ENCODE data around the gene C3orf22.
A peak's percentile ranks its signal among the peaks of the same experiment; 100 is the strongest.

The C3orf22 gene

GRCh38 chr3:126556637-126557414, 1.9 kb downstream of the C3orf22 start:
- no peak for DNase-seq (ENCODE audit: low spot score)

DNA sequence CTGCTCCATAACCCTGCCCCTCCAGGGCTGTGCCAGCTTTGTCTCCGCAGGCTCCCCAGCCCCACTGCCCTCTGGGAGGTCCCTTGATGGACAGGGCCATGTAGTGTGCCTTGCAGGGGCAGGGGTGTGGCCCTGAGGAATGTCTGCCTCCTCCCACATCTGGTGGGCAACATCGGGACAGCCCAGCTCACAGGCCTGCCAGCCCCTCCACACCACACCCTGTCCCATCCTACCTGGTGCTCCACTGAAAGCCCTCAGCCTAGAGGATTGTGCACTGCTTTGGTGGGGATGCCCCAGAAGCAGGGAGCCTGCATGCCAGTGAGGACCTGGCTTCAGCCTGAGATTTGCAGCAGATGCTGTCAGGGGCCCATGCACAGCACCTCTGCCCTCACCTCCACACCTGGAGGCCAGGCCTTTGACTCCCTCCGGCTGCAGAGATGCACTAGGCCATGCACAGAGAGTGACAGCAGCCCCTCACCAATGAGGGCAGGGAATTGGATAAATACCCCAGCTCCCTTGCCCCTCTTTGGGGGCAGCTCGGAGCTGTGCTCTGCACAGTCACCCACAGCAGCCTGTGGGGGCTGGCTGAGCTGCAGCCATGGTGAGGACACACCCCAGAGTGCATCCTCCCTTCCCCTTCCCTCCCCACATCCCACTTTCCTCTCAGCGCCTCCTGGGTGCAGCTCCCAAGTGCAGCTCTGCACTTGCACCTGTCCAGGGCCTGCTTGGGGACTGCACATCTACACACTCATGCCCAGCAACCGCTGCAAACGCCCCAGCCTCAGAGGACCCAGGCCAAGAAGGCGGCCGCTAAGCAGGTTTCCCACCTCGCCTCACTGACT, 2.7 kb downstream of the C3orf22 start:
- no peak for DNase-seq (ENCODE audit: low spot score)

- no peak for DNase-seq (ENCODE audit: low spot score)
These were observed 3.9 kb downstream of the C3orf22 start for GRCh38 chr3:126554560-126555525.

DNA sequence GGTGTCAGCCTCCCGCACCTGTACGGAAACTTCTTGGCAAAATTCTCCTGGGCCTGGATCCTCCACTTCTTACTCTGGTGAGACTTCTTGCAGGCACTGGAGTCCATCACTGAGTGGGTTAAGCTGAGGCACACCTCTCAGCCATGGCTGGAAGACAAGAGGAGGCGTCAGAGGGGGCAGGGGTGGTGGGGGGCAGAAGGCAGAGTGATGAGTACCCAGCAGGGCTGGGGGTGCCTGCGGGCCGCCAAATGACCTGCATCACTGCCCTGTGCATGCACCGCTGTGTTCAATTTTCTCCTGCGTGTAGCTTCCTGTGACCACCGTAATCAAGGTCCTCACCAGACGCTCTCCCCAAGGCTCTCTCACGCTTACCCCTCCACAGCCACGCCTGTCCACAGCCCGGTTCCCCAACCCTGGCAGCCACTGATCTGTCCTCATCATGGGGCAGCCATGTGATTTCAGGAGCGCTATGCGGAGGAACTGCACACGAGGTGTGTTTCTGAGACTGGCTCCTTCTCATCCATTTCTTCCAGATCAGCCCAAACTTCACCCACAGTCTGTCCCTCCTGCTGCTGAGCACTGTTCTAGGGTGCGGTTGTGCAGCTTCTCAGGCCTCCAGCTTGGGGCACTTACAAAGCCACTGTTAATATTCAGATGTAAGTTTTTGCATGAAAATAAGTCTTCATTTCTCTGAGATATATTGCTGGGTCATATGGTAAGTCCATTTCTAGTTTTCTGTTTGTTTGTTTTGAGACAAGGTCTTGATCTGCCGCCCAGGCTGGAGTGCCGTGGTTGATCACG, 5.2 kb downstream of the C3orf22 start:
- DNase-seq (ENCODE audit: low spot score): no peak

- DNase-seq (ENCODE audit: low spot score): no peak
These were observed 5.9 kb downstream of the C3orf22 start for GRCh38 chr3:126552688-126553283.

DNA sequence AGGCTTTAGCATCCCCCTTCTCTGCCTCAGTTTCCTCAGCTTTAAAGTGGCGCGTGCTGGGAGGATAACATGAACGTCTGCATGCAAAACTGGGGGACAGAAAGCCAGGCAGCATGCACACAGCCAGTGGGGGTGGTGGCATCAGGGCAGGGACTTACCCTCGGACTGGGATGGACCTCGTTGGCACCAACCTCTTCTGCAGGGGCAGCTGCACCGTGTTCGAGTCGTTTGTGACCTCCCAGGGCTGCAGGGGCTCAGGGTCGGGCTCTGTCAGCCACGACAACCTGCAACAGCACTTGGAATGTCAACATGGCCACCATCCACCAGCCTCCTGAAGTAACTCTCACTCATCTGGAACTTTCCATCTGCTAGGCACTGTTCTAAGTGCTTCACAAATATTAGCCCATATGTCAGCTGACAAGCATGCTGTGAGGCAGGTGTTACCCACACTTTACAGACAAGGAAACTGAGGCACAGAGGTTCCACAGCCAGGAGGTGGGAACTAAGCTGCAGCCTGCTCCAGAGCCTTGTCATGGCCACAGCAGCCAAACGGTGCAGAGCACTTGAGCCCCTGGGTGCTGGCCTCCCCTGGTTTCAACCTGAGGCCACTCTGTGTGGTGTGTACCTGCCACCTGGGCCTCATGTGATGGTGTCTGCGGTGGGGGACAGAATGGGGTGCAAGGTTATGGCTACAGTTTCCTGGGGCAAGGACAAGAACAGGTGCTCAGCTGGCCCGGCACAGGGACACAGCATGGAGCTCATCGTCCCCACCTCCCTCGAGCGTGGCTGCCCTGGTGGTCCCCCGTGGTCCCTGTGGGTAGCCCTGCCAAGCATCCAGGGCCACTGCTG, 6.7 kb downstream of the C3orf22 start:
- no peak for DNase-seq (ENCODE audit: low spot score)

DNA sequence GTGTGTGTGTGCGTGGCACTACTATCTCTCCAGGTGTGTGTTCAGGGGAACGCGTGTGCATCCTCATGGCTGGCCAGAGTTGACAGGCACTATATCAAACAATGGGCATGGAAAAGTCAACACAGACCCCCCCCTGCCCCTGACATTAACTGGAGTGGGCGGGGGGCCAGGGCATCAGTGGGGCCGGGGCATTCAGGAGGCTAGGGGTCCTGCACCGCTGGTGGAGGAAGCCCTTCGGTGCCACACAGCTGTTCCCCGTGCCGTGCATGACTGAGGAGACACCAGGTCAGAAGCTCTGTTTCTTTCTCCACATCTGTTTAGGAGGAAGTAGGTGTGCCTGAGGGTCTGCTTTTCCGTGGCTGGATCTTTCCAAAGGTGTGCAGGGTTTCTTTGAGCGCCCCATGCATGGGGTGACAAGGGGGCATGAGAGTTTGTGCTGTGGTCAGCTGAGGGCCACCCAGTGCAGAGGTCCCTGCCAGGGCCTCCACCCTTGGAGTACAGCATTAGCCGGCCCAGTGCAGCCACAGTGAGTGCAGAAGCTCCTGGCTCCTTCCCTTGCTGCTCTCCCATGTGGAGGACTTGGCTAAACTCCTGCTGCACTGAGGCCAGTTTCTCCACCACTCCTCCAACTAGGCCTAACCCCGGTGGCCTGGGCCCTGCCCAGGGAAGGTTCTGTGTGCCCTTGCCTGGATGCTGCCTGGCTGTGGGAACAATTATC, 7.5 kb downstream of the C3orf22 start:
- DNase-seq (ENCODE audit: low spot score): no peak

DNA sequence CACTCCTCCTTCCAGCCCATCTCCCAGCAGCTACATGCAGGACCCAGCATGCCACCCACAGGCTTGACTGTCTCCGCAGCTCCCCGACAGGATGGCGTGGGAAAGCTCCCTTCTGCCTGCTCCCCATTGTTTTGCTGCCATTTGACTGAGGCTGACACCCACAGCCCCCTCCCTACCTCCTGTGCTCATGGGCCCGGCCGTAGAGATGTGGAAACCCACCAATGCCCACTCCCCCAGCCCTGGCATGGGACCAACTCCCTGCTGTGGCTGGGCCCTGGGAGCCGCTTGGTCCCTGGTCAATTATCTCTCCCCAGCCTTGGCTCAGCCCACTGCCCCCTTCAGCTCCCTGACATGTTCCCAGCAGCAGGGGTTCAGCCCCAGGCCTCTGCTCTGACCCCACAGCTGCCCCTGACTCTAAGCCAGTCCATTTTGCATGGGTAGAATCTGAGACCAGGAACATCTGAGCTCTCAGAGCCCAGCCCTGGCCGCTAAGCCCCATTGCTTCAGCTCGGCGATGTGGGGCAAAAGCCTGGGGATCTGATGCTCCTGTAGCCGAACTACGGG, 8.2 kb downstream of the C3orf22 start:
- no peak for DNase-seq (ENCODE audit: low spot score)

- DNase-seq (ENCODE audit: low spot score): no peak
These were observed 8.8 kb downstream of the C3orf22 start for GRCh38 chr3:126549861-126550487.

DNA sequence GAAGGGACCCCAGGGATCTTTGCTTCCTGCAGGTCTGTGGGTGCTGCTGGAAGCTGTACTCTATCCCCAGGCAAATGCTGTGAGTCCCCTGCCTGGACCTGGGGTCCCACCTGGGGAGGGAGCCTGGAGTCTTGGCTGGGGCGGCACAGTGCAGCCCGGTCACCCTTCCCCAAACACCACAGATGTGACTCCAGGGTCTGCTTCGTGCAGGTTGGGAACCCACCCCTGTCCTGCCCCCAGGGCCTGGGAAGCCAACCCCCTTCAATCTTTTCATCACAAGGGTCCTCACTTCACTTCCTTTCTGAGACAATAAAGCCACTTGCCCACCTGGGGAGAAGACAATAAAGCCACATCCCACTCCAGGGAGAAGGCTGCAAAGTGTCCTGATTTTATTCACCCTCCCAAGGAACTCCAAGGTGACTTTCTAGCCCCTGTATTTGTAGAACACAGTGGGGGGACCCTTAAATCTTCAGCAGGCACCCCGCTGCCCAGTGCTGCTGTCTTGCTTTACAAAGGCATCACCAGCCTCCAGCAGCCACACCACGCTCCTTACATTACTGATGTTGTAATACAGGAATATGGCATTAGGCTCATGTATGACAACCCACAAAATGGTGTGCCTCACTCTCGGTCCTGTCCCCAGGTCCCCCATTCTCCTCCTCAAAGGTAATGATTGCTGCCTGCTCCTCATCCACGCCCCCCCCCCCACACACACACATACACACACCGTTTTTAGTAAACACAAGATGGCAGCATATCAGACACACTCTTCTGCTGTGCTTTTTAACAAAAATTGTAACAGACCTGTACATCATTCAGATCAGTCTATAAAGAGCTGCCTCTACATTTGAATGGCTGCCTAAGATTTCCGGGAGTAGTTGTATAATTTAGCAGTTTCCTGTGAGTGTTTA, 9.9 kb downstream of the C3orf22 start:
- peak; percentile 54 for DNase-seq (ENCODE audit: low spot score)

DNA sequence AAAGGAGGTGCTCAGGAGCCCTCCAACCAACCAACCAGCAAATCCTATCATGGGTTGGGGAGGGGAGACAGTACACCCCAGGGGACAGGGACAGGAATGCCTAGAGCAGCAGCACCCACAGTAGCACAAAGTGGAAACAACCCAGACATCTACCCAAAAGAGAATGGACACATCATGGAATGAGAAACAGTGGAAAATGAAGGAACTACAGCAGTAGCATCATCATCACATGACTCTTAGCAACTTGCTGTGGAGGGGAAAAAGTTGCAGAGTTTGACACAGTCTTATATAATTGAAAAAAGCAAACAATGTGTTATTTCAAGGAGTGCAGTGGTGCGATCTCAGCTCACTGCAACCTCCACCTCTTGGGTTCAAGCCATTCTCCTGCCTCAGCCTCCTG, 11.0 kb downstream of the C3orf22 start:
- DNase-seq (ENCODE audit: low spot score): no peak

GRCh38 chr3:126546549-126547239, 12.0 kb downstream of the C3orf22 start:
- DNase-seq (ENCODE audit: low spot score): no peak

DNA sequence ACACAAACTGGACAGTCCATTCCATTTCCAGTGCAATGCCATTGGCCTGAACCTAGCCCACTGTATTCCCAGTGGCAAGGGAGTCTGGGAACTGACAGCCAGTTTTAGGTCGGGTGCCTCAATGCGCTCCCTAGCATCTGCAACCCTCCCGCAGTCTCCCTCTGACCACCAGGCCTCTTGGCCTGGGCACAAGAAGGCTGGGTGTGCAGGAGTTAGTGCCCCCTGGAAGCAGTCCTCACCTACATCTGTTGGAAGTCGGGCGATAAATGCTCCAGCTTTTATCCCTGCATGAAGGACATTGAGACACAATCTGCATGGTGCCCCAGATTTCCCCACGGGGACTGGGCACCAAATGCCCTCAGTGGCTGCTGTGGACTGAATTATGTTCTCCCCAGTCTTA, 12.7 kb downstream of the C3orf22 start:
- no peak for DNase-seq (ENCODE audit: low spot score)

GRCh38 chr3:126545544-126545943, 13.2 kb downstream of the C3orf22 start:
- DNase-seq (ENCODE audit: low spot score): no peak

GRCh38 chr3:126544596-126545281, 14.0 kb downstream of the C3orf22 start:
- no peak for DNase-seq (ENCODE audit: low spot score)

DNA sequence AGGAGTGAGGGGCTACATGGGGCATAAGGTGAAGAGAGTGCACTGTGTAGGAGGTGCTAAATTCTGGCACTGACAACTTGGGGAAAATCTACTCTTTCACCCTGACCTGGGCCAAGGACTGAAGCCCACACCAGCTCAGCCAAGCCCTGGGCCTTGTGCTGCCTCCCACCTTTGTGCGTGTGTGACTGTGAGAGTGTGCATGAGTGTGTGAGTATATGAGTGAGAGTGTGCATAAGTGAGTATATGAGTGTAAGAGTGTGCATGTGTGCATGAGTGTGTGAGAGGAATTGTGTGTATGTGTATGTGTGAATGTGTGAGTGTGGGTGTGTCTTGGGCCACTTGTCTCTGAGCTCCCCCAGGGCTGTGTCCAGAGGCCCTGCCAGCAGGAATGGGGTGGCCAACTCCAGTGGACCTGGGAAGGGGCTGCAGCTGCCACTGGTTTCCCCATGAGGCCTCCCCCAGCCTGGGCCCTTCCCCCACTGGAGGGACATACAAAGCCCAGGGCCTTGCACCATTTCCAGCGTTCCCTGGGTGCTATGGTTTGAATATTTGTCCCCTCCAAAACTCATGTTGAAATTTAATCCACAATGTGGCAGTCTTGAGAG, 15.2 kb downstream of the C3orf22 start:
- no peak for DNase-seq (ENCODE audit: low spot score)

Measured in iPS-NIHi11 (cell line).